HEK293 (cell line): ENCODE measurements around the gene MATR3.
"Not testable (repeated sequence)": the region's sequence is repeated elsewhere in the genome, so short reads cannot be mapped to it uniquely, and the experiment has no call there.

Experiments used
- CTCF ChIA-PET: fragments of 350-600 bp; formaldehyde crosslinking; extraction: SDS; loops from one replicate; lab custom pipeline; 2021; ENCODE audit warnings: antibody characterized with exemption; lab: Yijun Ruan, JAX
- POLR2A ChIA-PET: fragments of 300-600 bp; formaldehyde crosslinking; extraction: SDS; loops from one replicate; lab custom pipeline; 2020; ENCODE audit warnings: antibody characterized with exemption, inconsistent platforms; lab: Yijun Ruan, JAX
- H3K27ac ChIP-seq: fragments of 200-500 bp; sonication (Bioruptor generic); 2 replicates; pipeline ENCODE4 v1.5.1; 2014; ENCODE audit warnings: low read depth, low read length, control low read depth, inconsistent platforms; ENCODE audit errors: extremely low read depth
- H3K36me3 ChIP-seq, 2 experiments: fragments of 200-500 bp in 1 of 2; sonication (Bioruptor generic) in 1 of 2; 1 replicate in 1 of 2; 2 replicates in 1 of 2; pipeline ENCODE4 v1.5.1; 2014 to 2017; ENCODE audit warnings: inconsistent platforms in 2 of 2, low read length in 2 of 2; ENCODE audit not compliant: control insufficient read depth in 2 of 2, insufficient read depth in 1 of 2
- H3K4me1 ChIP-seq: fragments of 200-500 bp; sonication (Bioruptor generic); 2 replicates; pipeline ENCODE4 v1.5.1; 2014; ENCODE audit warnings: mild to moderate bottlenecking, low read length, inconsistent platforms; ENCODE audit not compliant: control insufficient read depth, insufficient read depth
- H3K4me3 ChIP-seq: 2 replicates; pipeline ENCODE4 v1.5.1; 2011; ENCODE audit warnings: low read depth, mild to moderate bottlenecking, control low read depth, low read length, moderate library complexity
- H3K9me3 ChIP-seq: fragments of 200-500 bp; sonication (Bioruptor generic); 2 replicates; pipeline ENCODE4 v1.5.1; 2014; ENCODE audit warnings: low read depth, low read length, inconsistent platforms; ENCODE audit not compliant: control insufficient read depth, insufficient read depth
- CTCF ChIP-seq: fragments of 450-650 bp; formaldehyde crosslinking; IDR thresholded peaks from 2 replicates; pipeline ENCODE4 v1.5.1; 2016; ENCODE audit warnings: missing biosample characterization, missing genetic modification characterization
- HOXC10 ChIP-seq: sonication (generic); formaldehyde crosslinking; IDR thresholded peaks from 2 replicates; pipeline ENCODE4 v1.8.1; 2023; ENCODE audit warnings: mild to moderate bottlenecking, missing genetic modification reagents
- PRDM1 ChIP-seq: fragments of 450-650 bp; formaldehyde crosslinking; IDR thresholded peaks from 2 replicates; pipeline ENCODE4; 2016; ENCODE audit warnings: missing biosample characterization, missing genetic modification characterization
- SCRT1 ChIP-seq: fragments of 450-650 bp; formaldehyde crosslinking; IDR thresholded peaks from 2 replicates; pipeline ENCODE4 v1.5.1; 2016; ENCODE audit warnings: missing biosample characterization, missing genetic modification characterization, borderline replicate concordance
- SCRT2 ChIP-seq: fragments of 450-650 bp; formaldehyde crosslinking; IDR thresholded peaks from 2 replicates; pipeline ENCODE4 v1.5.1; 2016; ENCODE audit warnings: missing biosample characterization, missing genetic modification characterization
- ZBTB11 ChIP-seq: fragments of 450-650 bp; formaldehyde crosslinking; conservative IDR thresholded peaks from 2 replicates; pipeline ENCODE4 v1.5.1; 2016; ENCODE audit warnings: low read depth, missing biosample characterization, missing genetic modification characterization
- ZBTB49 ChIP-seq: fragments of 450-650 bp; formaldehyde crosslinking; IDR thresholded peaks from 2 replicates; pipeline ENCODE4 v1.5.1; 2016; ENCODE audit warnings: missing biosample characterization, missing genetic modification characterization, low read depth
- ZNF148 ChIP-seq: fragments of 450-650 bp; formaldehyde crosslinking; IDR thresholded peaks from 2 replicates; pipeline ENCODE4 v1.5.0; 2017; ENCODE audit warnings: missing biosample characterization, missing genetic modification characterization, borderline replicate concordance
- ZNF174 ChIP-seq: fragments of 450-650 bp; formaldehyde crosslinking; IDR thresholded peaks from 2 replicates; pipeline ENCODE4 v1.5.0; 2017; ENCODE audit warnings: missing biosample characterization, mild to moderate bottlenecking, missing genetic modification characterization
- ZNF266 ChIP-seq: fragments of 450-650 bp; formaldehyde crosslinking; IDR thresholded peaks from 2 replicates; pipeline ENCODE4 v1.5.1; 2016; ENCODE audit warnings: missing biosample characterization, missing genetic modification characterization, low read depth
- ZNF510 ChIP-seq: fragments of 450-650 bp; formaldehyde crosslinking; IDR thresholded peaks from 2 replicates; pipeline ENCODE4 v1.5.1; 2018; ENCODE audit warnings: mild to moderate bottlenecking, missing genetic modification characterization, missing biosample characterization; ENCODE audit not compliant: insufficient replicate concordance
- ZNF530 ChIP-seq: fragments of 450-650 bp; formaldehyde crosslinking; IDR thresholded peaks from 2 replicates; pipeline ENCODE4 v1.5.1; 2016; ENCODE audit warnings: low read depth, missing biosample characterization, missing genetic modification characterization
- ZNF555 ChIP-seq: fragments of 450-650 bp; formaldehyde crosslinking; conservative IDR thresholded peaks from 2 replicates; pipeline ENCODE4 v1.5.1; 2017; ENCODE audit warnings: missing biosample characterization, mild to moderate bottlenecking, missing genetic modification characterization, inconsistent platforms
- ZNF580 ChIP-seq: fragments of 450-650 bp; formaldehyde crosslinking; IDR thresholded peaks from 2 replicates; pipeline ENCODE4 v1.5.1; 2016; ENCODE audit warnings: missing biosample characterization, missing genetic modification characterization
- ZNF658 ChIP-seq: fragments of 450-650 bp; formaldehyde crosslinking; IDR thresholded peaks from 2 replicates; pipeline ENCODE4; 2016; ENCODE audit warnings: missing biosample characterization, missing genetic modification characterization
- ZNF785 ChIP-seq: fragments of 450-650 bp; formaldehyde crosslinking; IDR thresholded peaks from 2 replicates; pipeline ENCODE4 v1.5.1; 2016; ENCODE audit warnings: missing biosample characterization, missing genetic modification characterization
- ZSCAN18 ChIP-seq: fragments of 450-650 bp; formaldehyde crosslinking; IDR thresholded peaks from 2 replicates; pipeline ENCODE4 v1.5.1; 2016; ENCODE audit warnings: missing biosample characterization, missing genetic modification characterization

The MATR3 gene

GRCh38 chr5:139267481-139267880 is 26.1 kb upstream of the MATR3 start:
- no peaks in the 10 kb centered on the region for H3K36me3 ChIP-seq
- TF ChIP-seq CTCF (tag by site-specific recombination) (no peak), ZNF580 (no peak), ZNF530 (tag by site-specific recombination) (no peak), HOXC10 (CRISPR knock-in tag) (no peak), ZNF174 (tag by site-specific recombination) (no peak), ZSCAN18 (tag by site-specific recombination) (no peak), ZNF510 (tag by site-specific recombination) (no peak), ZNF658 (tag by site-specific recombination) (no peak), ZBTB49 (no peak), SCRT1 (tag by site-specific recombination) (no peak), ZNF266 (tag by site-specific recombination) (no peak), ZBTB11 (tag by site-specific recombination) (no peak)
- H3K27ac ChIP-seq, result no peak overlapping the region
- H3K4me1 ChIP-seq, result 0 out of 2 replicates have a peak, but pooled peaks cover under 1% of the 10 kb centered on the region
- no peaks in the 10 kb centered on the region for H3K9me3 ChIP-seq
- ChIA-PET CTCF (interaction anchor here (2.0 kb wide), 1 partner anchor 155 kb away, joined by 7 read pairs; no protein-coding TSS in a partner anchor), POLR2A (no interaction called here)
- H3K4me3 ChIP-seq, result no peak overlapping the region

GRCh38 chr5:139268364-139269202 is 25.0 kb upstream of the MATR3 start:
- Histone ChIP-seq H3K27ac (no peak overlapping the region), H3K36me3 (no peaks in the 10 kb centered on the region)
- CTCF ChIA-PET, result interaction anchor here (0.6 to 2.0 kb wide), 8 partner anchors 17 to 210 kb away, joined by 3 to 7 read pairs (median 3); partner anchors contain the start of gene PROB1
- TF ChIP-seq ZNF148 (tag by site-specific recombination) (no peak), PRDM1 (tag by site-specific recombination) (0 out of 2 replicates have a peak, but pooled peaks have one; percentile 9), ZNF785 (tag by site-specific recombination) (no peak), ZNF555 (no peak), SCRT2 (tag by site-specific recombination) (peak; percentile 81)
- TF ChIP-seq, all 188 proteins: peak for 2
- POLR2A ChIA-PET, result interaction anchor here (0.6 to 1.2 kb wide), 4 partner anchors 26 to 503 kb away, joined by 3 to 5 read pairs (median 4); partner anchors contain the start of gene PAIP2
- Histone ChIP-seq H3K9me3 (no peaks in the 10 kb centered on the region), H3K4me1 (peaks cover 12% of the 10 kb centered on the region), H3K4me3 (no peak overlapping the region)

- not testable (repeated sequence) for H3K9me3 ChIP-seq, H3K27ac ChIP-seq, H3K4me3 ChIP-seq, H3K36me3 ChIP-seq
- ChIA-PET POLR2A (interaction anchor here (4.2 kb wide), 1 partner anchor 23 kb away, joined by 29 read pairs; the partner anchor contains the start of gene MATR3), CTCF (interaction anchor here (0.6 to 3.6 kb wide), 4 partner anchors 9 to 691 kb away, joined by 3 to 15 read pairs (median 4); no protein-coding TSS in a partner anchor)
- peaks cover 17% of the 10 kb centered on the region for H3K4me1 ChIP-seq
Observed at GRCh38 chr5:139270718-139271117, 22.8 kb upstream of the MATR3 start.
